GM12864 (cell line): ENCODE measurements around the gene FRMD4A.
A peak's percentile ranks its signal among the peaks of the same experiment; 100 is the strongest.

Source experiments
- DNase-seq: peaks from one replicate; pipeline ENCODE4 v3.0.0-alpha.2; 2011; ENCODE audit warnings: low read depth
- H3K4me3 ChIP-seq: 2 replicates; pipeline ENCODE4 v1.5.1; 2011; ENCODE audit warnings: mild to moderate bottlenecking, low read depth, low read length, control low read depth
- CTCF ChIP-seq: IDR thresholded peaks from 2 replicates; pipeline ENCODE4 v1.5.1; 2011; ENCODE audit warnings: low read depth, mild to moderate bottlenecking, moderate library complexity, low read length, control low read depth, inconsistent platforms; ENCODE audit errors: missing control alignments

Gene FRMD4A

DNA sequence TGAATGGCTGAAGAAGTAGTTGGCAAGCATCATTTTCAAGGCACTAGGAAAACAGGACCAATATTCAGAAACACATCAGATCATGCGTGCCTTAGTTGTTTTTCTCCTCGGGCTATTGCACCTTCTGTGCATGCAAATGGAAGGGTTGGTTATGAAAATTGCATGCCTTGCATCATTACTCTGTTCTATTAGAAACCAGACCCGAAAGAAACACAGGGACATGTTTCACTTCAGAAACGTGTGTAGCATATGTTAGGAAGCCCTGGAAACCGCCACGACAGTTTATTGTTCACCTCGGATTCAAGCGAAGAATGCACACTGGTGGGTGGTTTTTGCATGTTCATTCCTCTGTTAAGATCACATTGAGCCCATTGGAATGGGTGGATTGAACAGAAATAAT, 214.7 kb downstream of the FRMD4A start:
- TF ChIP-seq CTCF, result no peak
- DNase-seq, result peak; percentile 19
- H3K4me3 ChIP-seq, result no peak overlapping the region

- no peak for TF ChIP-seq CTCF
- H3K4me3 ChIP-seq, result no peak overlapping the region
- no peak for DNase-seq
These were observed 215.9 kb downstream of the FRMD4A start for GRCh38 chr10:14114791-14115190.

DNA sequence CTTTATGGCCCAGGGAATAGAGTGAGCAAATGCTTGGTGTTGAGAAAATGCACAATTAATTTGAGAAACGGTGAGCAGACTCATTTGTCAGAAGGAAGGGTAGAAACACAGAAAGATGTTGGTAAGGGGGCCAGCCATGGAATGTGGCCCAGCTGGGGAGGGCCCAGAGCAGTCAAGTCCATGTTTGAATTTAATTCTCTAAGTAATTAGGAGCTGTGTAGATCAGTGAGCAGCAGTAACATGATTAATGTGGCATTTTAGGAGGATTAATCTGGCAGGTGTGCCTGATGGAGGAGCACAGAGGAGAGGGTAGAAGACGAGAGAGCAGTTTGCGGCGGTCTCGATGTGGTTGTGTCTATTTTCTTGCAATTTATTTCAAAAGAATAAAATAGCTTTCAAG, 218.7 kb downstream of the FRMD4A start:
- TF ChIP-seq CTCF, result no peak
- DNase-seq, result no peak
- H3K4me3 ChIP-seq, result no peak overlapping the region

DNA sequence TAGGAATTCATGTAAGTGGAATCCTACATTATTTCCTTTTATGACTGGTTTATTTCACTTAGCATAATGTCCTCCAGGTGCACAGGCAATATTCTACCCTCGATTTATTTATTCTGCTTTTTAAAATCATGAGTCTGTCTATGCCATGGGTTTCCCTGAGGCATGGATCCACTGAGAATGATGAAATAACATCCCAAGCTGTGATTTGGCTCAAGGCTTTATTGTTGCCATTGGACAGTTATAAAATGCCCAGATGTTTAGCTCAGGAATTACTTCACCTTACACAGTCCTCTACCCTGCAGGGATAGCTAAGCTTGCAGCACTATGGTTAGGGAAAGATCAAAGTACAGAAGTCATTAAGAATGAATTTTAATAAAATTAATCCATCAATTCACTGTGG, 219.5 kb downstream of the FRMD4A start:
- no peak for DNase-seq
- no peak for TF ChIP-seq CTCF
- H3K4me3 ChIP-seq, result no peak overlapping the region

GRCh38 chr10:14106828-14107227, 223.9 kb downstream of the FRMD4A start:
- no peak for DNase-seq
- H3K4me3 ChIP-seq, result no peak overlapping the region
- TF ChIP-seq CTCF, result no peak

DNA sequence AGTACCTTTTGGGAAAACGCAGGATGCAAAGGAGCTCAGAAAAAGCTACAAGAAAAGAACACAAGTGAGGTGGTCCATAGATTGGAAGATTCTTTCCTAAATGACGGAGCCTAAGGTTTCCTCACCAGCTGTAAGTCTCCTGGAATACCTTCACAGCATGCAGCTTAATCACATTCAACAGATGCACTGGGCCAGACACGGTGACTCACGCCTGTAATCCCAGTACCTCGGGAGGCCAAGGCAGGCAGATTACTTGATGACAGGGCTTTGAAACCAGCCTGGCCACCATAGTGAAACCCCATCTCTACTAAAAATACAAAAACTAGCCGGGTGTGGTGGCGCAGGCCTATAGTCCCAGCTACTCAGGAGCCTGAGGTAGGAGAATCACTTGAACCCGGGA, 228.7 kb downstream of the FRMD4A start:
- no peak overlapping the region for H3K4me3 ChIP-seq
- TF ChIP-seq CTCF, result no peak
- no peak for DNase-seq

DNA sequence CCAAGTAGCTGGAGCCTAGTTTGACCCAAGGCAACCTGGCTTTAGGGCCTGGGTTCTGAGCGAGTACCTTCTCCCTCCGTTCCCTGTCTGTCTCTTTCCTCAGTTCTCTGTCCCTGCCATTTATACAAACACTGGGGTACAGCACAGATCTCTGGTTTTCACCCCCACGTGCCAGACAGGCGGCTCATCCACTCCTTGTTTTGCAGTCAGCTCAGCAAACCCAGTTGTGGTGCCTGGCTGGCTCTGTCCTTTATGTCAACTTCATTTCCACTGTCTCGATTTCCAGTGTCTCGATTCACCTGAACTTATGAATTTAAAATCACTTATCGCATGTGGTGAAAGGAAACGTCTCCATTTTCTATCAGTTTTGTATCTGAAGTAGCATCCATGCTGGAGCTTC, 230.8 kb downstream of the FRMD4A start:
- DNase-seq, result no peak
- no peak for TF ChIP-seq CTCF
- H3K4me3 ChIP-seq, result no peak overlapping the region
